Activated CD4-positive, alpha-beta T cell treated with anti-CD3 and anti-CD28 coated beads for 24 hours (primary cell): ENCODE data around the gene LBX2.

ENCODE experiments used
- DNase-seq, 2 donors: peaks; one replicate each; pipeline ENCODE4 v3.0.0-alpha.2; 2020; ENCODE audit warnings: low read depth in 2 of 2

Gene LBX2

GRCh38 chr2:74499267-74499939, at the start of gene LBX2:
Gene LBX2 (minus strand): TSS chr2:74499603. CDS start chr2:74499537, 66 bp downstream.
- no peak for DNase-seq

GRCh38 chr2:74548285-74548899, 49.0 kb upstream of the LBX2 start:
- no peak for DNase-seq

- no peak for DNase-seq
Measured at GRCh38 chr2:74546004-74546403, 46.6 kb upstream of the LBX2 start.

- DNase-seq = no peak
Measured at GRCh38 chr2:74544634-74545033, 45.2 kb upstream of the LBX2 start.

- DNase-seq = no peak
Measured at GRCh38 chr2:74542978-74543377, 43.6 kb upstream of the LBX2 start.

- no peak for DNase-seq
Measured at GRCh38 chr2:74540291-74540690, 40.9 kb upstream of the LBX2 start.

- DNase-seq = no peak
Measured at GRCh38 chr2:74538881-74539339, 39.5 kb upstream of the LBX2 start.

- DNase-seq = no peak
Measured at GRCh38 chr2:74537140-74537539, 37.7 kb upstream of the LBX2 start.

GRCh38 chr2:74536166-74536950, 37.0 kb upstream of the LBX2 start:
- DNase-seq = no peak

- no peak for DNase-seq
Measured at GRCh38 chr2:74535440-74535965, 36.1 kb upstream of the LBX2 start.

- DNase-seq = no peak
Measured at GRCh38 chr2:74534411-74534810, 35.0 kb upstream of the LBX2 start.

GRCh38 chr2:74533464-74533863, 34.1 kb upstream of the LBX2 start:
- DNase-seq = no peak

- DNase-seq = no peak
Measured at GRCh38 chr2:74532222-74532621, 32.8 kb upstream of the LBX2 start.

- no peak for DNase-seq
Measured at GRCh38 chr2:74531666-74532065, 32.3 kb upstream of the LBX2 start.

- DNase-seq = no peak
Measured at GRCh38 chr2:74530239-74531187, 31.1 kb upstream of the LBX2 start.

- DNase-seq = peak; percentile 87 to 92
Measured at GRCh38 chr2:74529357-74530238, 30.2 kb upstream of the LBX2 start, which contains the start of the genes AUP1 and HTRA2. Gene AUP1 (minus strand): TSS chr2:74529706. CDS start chr2:74529629, 77 bp downstream. Gene HTRA2 (plus strand): TSS chr2:74529933. CDS start chr2:74530007, 74 bp downstream.

- DNase-seq = no peak
Measured at GRCh38 chr2:74528600-74529356, 29.4 kb upstream of the LBX2 start.

- no peak for DNase-seq
Measured at GRCh38 chr2:74527741-74528140, 28.3 kb upstream of the LBX2 start.

- DNase-seq = no peak
Measured at GRCh38 chr2:74526649-74527230, 27.3 kb upstream of the LBX2 start.
